K562 (cell line): Measurements from ENCODE around the gene SNX9. TPM values are rescaled to one million over a fixed set of nuclear protein-coding genes. Genes with fewer than 3 reads are reported as not detected.

ENCODE experiments used
- ILF3 ChIP-seq: fragments of 450-650 bp; IDR thresholded peaks from 2 replicates; pipeline ENCODE4 v1.6.1; 2018; ENCODE audit warnings: antibody characterized with exemption, mild to moderate bottlenecking, moderate library complexity, borderline replicate concordance
- KLF16 ChIP-seq: IDR thresholded peaks from 2 replicates; pipeline ENCODE4 v1.6.1; 2016; ENCODE audit warnings: antibody characterized with exemption
- ZNF316 ChIP-seq: fragments of 450-650 bp; IDR thresholded peaks from 2 replicates; pipeline ENCODE4 v1.6.1; 2016
- ZNF384 ChIP-seq: IDR thresholded peaks from 2 replicates; pipeline ENCODE4 v1.6.1; 2012; ENCODE audit warnings: low read depth, low read length, improper control_type of control experiment
- polyA plus RNA-seq, 8 experiments: library from polyadenylated mRNA; depleted of rRNA in 4 of 8; stranded (reverse) in 5 of 8; unstranded in 3 of 8; fragments of >200 nt; fragmentation: Nextera tagmentation in 2 of 8; fragmentation: Illumina TruSeq in 1 of 8; extraction: Ambion mirVana in 2 of 8; extraction: Trizol in 1 of 8; gene quantifications; 2 replicates each; pipeline versions ENCODE4 v1.2.1 to v1.2.3, GENCODE V29; 2011 to 2014; ENCODE audit warnings: inconsistent platforms in 1 of 8, missing spikeins in 1 of 8
- total RNA-seq, 7 experiments: library from RNA; depleted of rRNA in 6 of 7; stranded (reverse); fragments of >200 nt in 6 of 7; fragmentation: Illumina TruSeq in 2 of 7; extraction: Trizol in 2 of 7; gene quantifications; 2 replicates each; pipeline versions ENCODE4 v1.2.1 to v1.2.3, GENCODE V29; 2011 to 2021; ENCODE audit warnings: low replicate concordance in 1 of 7
- TF ChIP-seq, protein P1 (sequence below): fragments of 250-450 bp; sonication (Bioruptor Pico); IDR thresholded peaks from 2 replicates; pipeline ENCODE4 v1.4.0; 2020
- TF ChIP-seq, protein P2 (sequence below): fragments of 450-650 bp; formaldehyde crosslinking; IDR thresholded peaks from 2 replicates; pipeline ENCODE4 v1.4.0; 2020; ENCODE audit warnings: mild to moderate bottlenecking, moderate library complexity
- TF ChIP-seq, protein P3 (sequence below), 2 experiments: fragments of 450-650 bp in 1 of 2; sonication (generic) in 1 of 2; formaldehyde crosslinking in 1 of 2; IDR thresholded peaks; 2 replicates each; pipeline versions ENCODE4 v1.7.1 to v1.9.0; 2016 to 2022; ENCODE audit warnings: inconsistent platforms in 1 of 2, mild to moderate bottlenecking in 1 of 2, missing genetic modification reagents in 1 of 2
- TF ChIP-seq, protein P4 (sequence below): fragments of 250-450 bp; sonication (Bioruptor Pico); IDR thresholded peaks from 2 replicates; pipeline ENCODE4 v1.9.0; 2021; ENCODE audit warnings: mild to moderate bottlenecking
- TF ChIP-seq, protein P5 (sequence below): fragments of 250-450 bp; sonication (Bioruptor Pico); IDR thresholded peaks from 2 replicates; pipeline ENCODE4 v1.8.0; 2021; ENCODE audit warnings: mild to moderate bottlenecking, moderate library complexity

SNX9 gene
- total and polyA plus RNA-seq, 9 of the 15 experiments (the other 6 are each of a cell fraction or from before 2014, with no cell fraction given): 6.0 to 81.7 (median 57.1) TPM

DNA sequence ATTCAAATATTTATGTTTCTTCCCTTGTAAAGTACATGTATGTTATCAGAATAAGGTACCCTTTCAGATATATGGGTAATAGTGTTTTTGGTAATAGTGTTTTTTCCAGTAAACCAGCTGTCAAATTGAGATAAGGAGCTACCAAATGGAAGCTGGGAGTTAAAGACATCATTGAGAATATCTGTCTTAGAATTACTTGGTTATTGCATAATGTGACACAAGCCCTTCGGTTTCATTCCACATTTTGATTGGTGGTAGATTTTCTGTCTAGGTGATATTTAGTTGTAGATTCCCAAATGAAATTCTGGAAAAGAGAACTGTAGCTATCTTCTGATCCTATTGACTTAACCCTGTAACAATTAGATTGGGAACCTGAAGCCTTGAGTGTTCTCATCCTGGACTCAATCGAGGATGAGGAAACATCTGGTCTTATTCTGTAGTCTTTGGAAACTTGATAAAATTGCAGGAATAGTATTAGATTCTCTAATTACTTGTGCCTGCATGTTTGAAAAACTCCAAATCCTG, 83.6 kb downstream of the SNX9 start (continued):
- TF ChIP-seq, protein P1, sequence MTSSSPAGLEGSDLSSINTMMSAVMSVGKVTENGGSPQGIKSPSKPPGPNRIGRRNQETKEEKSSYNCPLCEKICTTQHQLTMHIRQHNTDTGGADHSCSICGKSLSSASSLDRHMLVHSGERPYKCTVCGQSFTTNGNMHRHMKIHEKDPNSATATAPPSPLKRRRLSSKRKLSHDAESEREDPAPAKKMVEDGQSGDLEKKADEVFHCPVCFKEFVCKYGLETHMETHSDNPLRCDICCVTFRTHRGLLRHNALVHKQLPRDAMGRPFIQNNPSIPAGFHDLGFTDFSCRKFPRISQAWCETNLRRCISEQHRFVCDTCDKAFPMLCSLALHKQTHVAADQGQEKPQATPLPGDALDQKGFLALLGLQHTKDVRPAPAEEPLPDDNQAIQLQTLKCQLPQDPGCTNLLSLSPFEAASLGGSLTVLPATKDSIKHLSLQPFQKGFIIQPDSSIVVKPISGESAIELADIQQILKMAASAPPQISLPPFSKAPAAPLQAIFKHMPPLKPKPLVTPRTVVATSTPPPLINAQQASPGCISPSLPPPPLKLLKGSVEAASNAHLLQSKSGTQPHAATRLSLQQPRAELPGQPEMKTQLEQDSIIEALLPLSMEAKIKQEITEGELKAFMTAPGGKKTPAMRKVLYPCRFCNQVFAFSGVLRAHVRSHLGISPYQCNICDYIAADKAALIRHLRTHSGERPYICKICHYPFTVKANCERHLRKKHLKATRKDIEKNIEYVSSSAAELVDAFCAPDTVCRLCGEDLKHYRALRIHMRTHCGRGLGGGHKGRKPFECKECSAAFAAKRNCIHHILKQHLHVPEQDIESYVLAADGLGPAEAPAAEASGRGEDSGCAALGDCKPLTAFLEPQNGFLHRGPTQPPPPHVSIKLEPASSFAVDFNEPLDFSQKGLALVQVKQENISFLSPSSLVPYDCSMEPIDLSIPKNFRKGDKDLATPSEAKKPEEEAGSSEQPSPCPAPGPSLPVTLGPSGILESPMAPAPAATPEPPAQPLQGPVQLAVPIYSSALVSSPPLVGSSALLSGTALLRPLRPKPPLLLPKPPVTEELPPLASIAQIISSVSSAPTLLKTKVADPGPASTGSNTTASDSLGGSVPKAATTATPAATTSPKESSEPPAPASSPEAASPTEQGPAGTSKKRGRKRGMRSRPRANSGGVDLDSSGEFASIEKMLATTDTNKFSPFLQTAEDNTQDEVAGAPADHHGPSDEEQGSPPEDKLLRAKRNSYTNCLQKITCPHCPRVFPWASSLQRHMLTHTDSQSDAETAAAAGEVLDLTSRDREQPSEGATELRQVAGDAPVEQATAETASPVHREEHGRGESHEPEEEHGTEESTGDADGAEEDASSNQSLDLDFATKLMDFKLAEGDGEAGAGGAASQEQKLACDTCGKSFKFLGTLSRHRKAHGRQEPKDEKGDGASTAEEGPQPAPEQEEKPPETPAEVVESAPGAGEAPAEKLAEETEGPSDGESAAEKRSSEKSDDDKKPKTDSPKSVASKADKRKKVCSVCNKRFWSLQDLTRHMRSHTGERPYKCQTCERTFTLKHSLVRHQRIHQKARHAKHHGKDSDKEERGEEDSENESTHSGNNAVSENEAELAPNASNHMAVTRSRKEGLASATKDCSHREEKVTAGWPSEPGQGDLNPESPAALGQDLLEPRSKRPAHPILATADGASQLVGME: no peak
- TF ChIP-seq, protein P2, sequence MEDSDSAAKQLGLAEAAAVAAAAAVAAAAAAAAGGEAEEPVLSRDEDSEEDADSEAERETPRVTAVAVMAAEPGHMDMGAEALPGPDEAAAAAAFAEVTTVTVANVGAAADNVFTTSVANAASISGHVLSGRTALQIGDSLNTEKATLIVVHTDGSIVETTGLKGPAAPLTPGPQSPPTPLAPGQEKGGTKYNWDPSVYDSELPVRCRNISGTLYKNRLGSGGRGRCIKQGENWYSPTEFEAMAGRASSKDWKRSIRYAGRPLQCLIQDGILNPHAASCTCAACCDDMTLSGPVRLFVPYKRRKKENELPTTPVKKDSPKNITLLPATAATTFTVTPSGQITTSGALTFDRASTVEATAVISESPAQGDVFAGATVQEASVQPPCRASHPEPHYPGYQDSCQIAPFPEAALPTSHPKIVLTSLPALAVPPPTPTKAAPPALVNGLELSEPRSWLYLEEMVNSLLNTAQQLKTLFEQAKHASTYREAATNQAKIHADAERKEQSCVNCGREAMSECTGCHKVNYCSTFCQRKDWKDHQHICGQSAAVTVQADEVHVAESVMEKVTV (CRISPR knock-in tag): no peak
- no peak for TF ChIP-seq ILF3
- TF ChIP-seq, protein P3, sequence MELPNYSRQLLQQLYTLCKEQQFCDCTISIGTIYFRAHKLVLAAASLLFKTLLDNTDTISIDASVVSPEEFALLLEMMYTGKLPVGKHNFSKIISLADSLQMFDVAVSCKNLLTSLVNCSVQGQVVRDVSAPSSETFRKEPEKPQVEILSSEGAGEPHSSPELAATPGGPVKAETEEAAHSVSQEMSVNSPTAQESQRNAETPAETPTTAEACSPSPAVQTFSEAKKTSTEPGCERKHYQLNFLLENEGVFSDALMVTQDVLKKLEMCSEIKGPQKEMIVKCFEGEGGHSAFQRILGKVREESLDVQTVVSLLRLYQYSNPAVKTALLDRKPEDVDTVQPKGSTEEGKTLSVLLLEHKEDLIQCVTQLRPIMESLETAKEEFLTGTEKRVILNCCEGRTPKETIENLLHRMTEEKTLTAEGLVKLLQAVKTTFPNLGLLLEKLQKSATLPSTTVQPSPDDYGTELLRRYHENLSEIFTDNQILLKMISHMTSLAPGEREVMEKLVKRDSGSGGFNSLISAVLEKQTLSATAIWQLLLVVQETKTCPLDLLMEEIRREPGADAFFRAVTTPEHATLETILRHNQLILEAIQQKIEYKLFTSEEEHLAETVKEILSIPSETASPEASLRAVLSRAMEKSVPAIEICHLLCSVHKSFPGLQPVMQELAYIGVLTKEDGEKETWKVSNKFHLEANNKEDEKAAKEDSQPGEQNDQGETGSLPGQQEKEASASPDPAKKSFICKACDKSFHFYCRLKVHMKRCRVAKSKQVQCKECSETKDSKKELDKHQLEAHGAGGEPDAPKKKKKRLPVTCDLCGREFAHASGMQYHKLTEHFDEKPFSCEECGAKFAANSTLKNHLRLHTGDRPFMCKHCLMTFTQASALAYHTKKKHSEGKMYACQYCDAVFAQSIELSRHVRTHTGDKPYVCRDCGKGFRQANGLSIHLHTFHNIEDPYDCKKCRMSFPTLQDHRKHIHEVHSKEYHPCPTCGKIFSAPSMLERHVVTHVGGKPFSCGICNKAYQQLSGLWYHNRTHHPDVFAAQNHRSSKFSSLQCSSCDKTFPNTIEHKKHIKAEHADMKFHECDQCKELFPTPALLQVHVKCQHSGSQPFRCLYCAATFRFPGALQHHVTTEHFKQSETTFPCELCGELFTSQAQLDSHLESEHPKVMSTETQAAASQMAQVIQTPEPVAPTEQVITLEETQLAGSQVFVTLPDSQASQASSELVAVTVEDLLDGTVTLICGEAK (IDR thresholded peaks at IDR 0.05): no peak
- TF ChIP-seq, protein P3 (CRISPR knock-in tag; IDR thresholded peaks at IDR 0.05): no peak
- no peak for TF ChIP-seq KLF16
- TF ChIP-seq, protein P4, sequence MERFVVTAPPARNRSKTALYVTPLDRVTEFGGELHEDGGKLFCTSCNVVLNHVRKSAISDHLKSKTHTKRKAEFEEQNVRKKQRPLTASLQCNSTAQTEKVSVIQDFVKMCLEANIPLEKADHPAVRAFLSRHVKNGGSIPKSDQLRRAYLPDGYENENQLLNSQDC: no peak
- TF ChIP-seq, protein P5, sequence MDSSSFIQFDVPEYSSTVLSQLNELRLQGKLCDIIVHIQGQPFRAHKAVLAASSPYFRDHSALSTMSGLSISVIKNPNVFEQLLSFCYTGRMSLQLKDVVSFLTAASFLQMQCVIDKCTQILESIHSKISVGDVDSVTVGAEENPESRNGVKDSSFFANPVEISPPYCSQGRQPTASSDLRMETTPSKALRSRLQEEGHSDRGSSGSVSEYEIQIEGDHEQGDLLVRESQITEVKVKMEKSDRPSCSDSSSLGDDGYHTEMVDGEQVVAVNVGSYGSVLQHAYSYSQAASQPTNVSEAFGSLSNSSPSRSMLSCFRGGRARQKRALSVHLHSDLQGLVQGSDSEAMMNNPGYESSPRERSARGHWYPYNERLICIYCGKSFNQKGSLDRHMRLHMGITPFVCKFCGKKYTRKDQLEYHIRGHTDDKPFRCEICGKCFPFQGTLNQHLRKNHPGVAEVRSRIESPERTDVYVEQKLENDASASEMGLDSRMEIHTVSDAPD (CRISPR knock-in tag): no peak
- TF ChIP-seq ZNF384: peak; percentile 70; the same call in 1 of the 2 replicates
- TF ChIP-seq ZNF316: no peak
